Common myeloid progenitor, CD34-positive (primary cell): ENCODE data around the gene FARSA.
A peak's percentile ranks its signal among the peaks of the same experiment; 100 is the strongest.

Experiments used
- CTCF ChIA-PET: fragments of 350-600 bp; sonication (Branson Sonifier 250); formaldehyde crosslinking; loops from one replicate; lab custom pipeline; 2021; ENCODE audit warnings: antibody characterized with exemption; lab: Charles Lee
- POLR2A ChIA-PET: fragments of 350-600 bp; sonication (Branson Sonifier 250); formaldehyde crosslinking; loops from one replicate; lab custom pipeline; 2021; ENCODE audit warnings: antibody characterized with exemption; lab: Charles Lee
- DNase-seq, 3 donors: peaks; one replicate each; pipeline versions ENCODE4 v3.0.0 to v3.0.0-alpha.2; 2013
- H3K27ac ChIP-seq, 2 experiments: 1 replicate in 1 of 2; 2 replicates in 1 of 2; pipeline ENCODE4 v1.7.0; 2013; ENCODE audit warnings: inconsistent platforms in 2 of 2, low read length in 2 of 2, mild to moderate bottlenecking in 2 of 2, low read depth in 1 of 2, moderate library complexity in 1 of 2; ENCODE audit not compliant: severe bottlenecking in 2 of 2, insufficient read depth in 1 of 2, poor library complexity in 1 of 2
- H3K27me3 ChIP-seq, 5 experiments: replicated peaks in 2 of 5; 1 replicate in 3 of 5; 2 replicates in 2 of 5; pipeline versions ENCODE4 v1.6.1 to v1.7.0; 2013; ENCODE audit warnings: low read length in 4 of 5, mild to moderate bottlenecking in 2 of 5, moderate library complexity in 2 of 5, inconsistent platforms in 1 of 5; ENCODE audit not compliant: insufficient read depth in 5 of 5, control insufficient read depth in 4 of 5
- H3K36me3 ChIP-seq, 4 experiments: 1 replicate in 2 of 4; 2 replicates in 2 of 4; pipeline versions ENCODE4 v1.6.1 to v1.7.0; 2013; ENCODE audit warnings: low read length in 3 of 4, control low read depth in 1 of 4, mild to moderate bottlenecking in 1 of 4; ENCODE audit not compliant: control insufficient read depth in 4 of 4, insufficient read depth in 4 of 4
- H3K4me1 ChIP-seq, 4 experiments: 1 replicate in 3 of 4; 2 replicates in 1 of 4; pipeline versions ENCODE4 v1.6.1 to v1.7.1; 2013; ENCODE audit warnings: low read length in 3 of 4, mild to moderate bottlenecking in 3 of 4, control low read depth in 1 of 4, inconsistent platforms in 1 of 4, moderate library complexity in 1 of 4; ENCODE audit not compliant: control insufficient read depth in 4 of 4, insufficient read depth in 4 of 4; ENCODE audit errors: control extremely low read depth in 1 of 4
- H3K4me3 ChIP-seq, 7 experiments: 1 replicate in 4 of 7; 2 replicates in 3 of 7; pipeline versions ENCODE4 v1.5.1 to v1.7.0; 2013; ENCODE audit warnings: mild to moderate bottlenecking in 7 of 7, low read length in 6 of 7, moderate library complexity in 6 of 7, inconsistent platforms in 2 of 7, low read depth in 2 of 7, control low read depth in 1 of 7; ENCODE audit not compliant: insufficient read depth in 4 of 7, control insufficient read depth in 1 of 7; ENCODE audit errors: extremely low read depth in 1 of 7
- H3K9me3 ChIP-seq, 5 experiments: 1 replicate in 4 of 5; 2 replicates in 1 of 5; pipeline versions ENCODE4 v1.6.1 to v1.7.1; 2013; ENCODE audit warnings: low read length in 4 of 5, mild to moderate bottlenecking in 2 of 5, inconsistent platforms in 1 of 5, low read depth in 1 of 5, moderate library complexity in 1 of 5; ENCODE audit not compliant: control insufficient read depth in 4 of 5, insufficient read depth in 2 of 5; ENCODE audit errors: control extremely low read depth in 1 of 5
- WGBS: methylation state at CpG from one replicate; pipeline ENCODE4 v1.1.5; 2013; ENCODE audit not compliant: insufficient coverage; 5-methylcytosine and 5-hydroxymethylcytosine counted together

FARSA gene

GRCh38 chr19:12974301-12975220 lies 41.0 kb upstream of the FARSA start:
- Histone ChIP-seq H3K27ac (no peak overlapping the region), H3K4me1 (peaks cover 0 to 14% (median 10%) of the 10 kb centered on the region in 4 experiments), H3K27me3 (no peaks in the 10 kb centered on the region), H3K4me3 (no peak overlapping the region), H3K36me3 (no peaks in the 10 kb centered on the region), H3K9me3 (no peaks in the 10 kb centered on the region)
- CTCF ChIA-PET = interaction anchor here (0.7 to 10.6 kb wide), 6 partner anchors 8 to 118 kb away, joined by 3 to 154 read pairs (median 4); no protein-coding TSS in a partner anchor
- DNase-seq = no peak
- POLR2A ChIA-PET = interaction anchor here (0.5 to 0.6 kb wide), 2 partner anchors 14 to 103 kb away, joined by 3 to 5 read pairs; no protein-coding TSS in a partner anchor
- 57% methylated on average over 14 of the region's 19 CpGs for WGBS

- H3K9me3 ChIP-seq = no peaks in the 10 kb centered on the region
- peaks cover 0 to 19% (median 10%) of the 10 kb centered on the region in 4 experiments for H3K4me1 ChIP-seq
- no peak for DNase-seq
- H3K36me3 ChIP-seq = no peaks in the 10 kb centered on the region
- CTCF ChIA-PET = interaction anchor here (0.6 to 10.6 kb wide), 5 partner anchors 7 to 757 kb away, joined by 3 to 154 read pairs (median 4); no protein-coding TSS in a partner anchor
- no peak overlapping the region for H3K27ac ChIP-seq
- H3K27me3 ChIP-seq = no peaks in the 10 kb centered on the region
- H3K4me3 ChIP-seq = no peak overlapping the region
- 96% methylated on average over 16 of the region's 16 CpGs for WGBS
- POLR2A ChIA-PET = no interaction called here
These were observed 39.7 kb upstream of the FARSA start for GRCh38 chr19:12973236-12973635.

- Histone ChIP-seq H3K4me3 (no peak overlapping the region), H3K27me3 (no peaks in the 10 kb centered on the region), H3K9me3 (no peaks in the 10 kb centered on the region), H3K36me3 (no peaks in the 10 kb centered on the region), H3K4me1 (peaks cover 0 to 23% (median 11%) of the 10 kb centered on the region in 4 experiments), H3K27ac (no peak overlapping the region)
- WGBS = 95% methylated on average over 7 of the region's 7 CpGs
- CTCF ChIA-PET = interaction anchor here (10.6 kb wide), 1 partner anchor 123 kb away, joined by 154 read pairs; no protein-coding TSS in a partner anchor
- no peak for DNase-seq
- POLR2A ChIA-PET = no interaction called here
These were observed 36.7 kb upstream of the FARSA start for GRCh38 chr19:12970070-12970820.

DNA sequence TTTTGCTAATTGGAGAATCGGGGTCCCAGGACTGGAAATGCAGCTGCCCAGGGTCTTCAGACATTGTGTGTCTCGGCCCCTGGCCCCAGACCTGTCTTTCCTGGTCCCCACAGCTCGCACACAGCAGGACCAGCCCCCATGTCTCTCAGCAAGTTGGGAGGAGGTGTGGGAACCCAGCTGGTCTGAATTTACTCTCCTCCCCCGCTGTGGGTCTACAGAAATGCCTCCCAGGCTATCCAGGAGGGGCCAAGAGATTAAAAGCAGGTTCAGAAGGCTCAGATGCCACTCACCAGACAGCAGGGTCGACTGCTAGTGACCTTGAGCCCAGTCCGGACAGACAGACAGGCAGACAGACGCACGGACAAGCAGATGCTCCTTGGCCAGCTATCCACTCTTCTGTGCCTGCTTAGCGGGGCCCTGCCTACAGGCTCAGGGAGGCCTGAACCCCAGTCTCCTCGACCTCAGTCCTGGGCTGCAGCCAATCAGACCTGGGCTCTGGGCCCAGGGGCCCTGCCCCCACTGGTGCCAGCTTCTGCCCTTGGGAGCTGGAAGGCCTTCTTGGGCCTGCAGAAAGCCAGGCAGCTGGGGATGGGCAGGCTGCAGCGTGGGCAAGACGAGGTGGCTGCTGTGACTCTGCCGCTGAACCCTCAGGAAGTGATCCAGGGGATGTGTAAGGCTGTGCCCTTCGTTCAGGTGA lies 35.9 kb upstream of the FARSA start, which contains the start of gene DAND5:
TSS of gene DAND5 (plus strand) at position 285 of the 697 bp plus-strand sequence. CDS start at position 370, 85 bp downstream.
- Histone ChIP-seq H3K9me3 (no peaks in the 10 kb centered on the region), H3K36me3 (no peaks in the 10 kb centered on the region), H3K27me3 (no peaks in the 10 kb centered on the region), H3K4me1 (peaks cover 0 to 18% (median 7%) of the 10 kb centered on the region in 4 experiments), H3K27ac (no peak within 1 kb of the TSS), H3K4me3 (no peak within 1 kb of the TSS)
- DNase-seq = no peak
- ChIA-PET POLR2A (interaction anchor here (0.7 kb wide), 1 partner anchor 114 kb away, joined by 3 read pairs; no protein-coding TSS in a partner anchor), CTCF (interaction anchor here (0.7 to 0.8 kb wide), 2 partner anchors 61 to 125 kb away, joined by 3 read pairs; no protein-coding TSS in a partner anchor)
- WGBS = 72% methylated on average over 14 of the region's 14 CpGs

DNA sequence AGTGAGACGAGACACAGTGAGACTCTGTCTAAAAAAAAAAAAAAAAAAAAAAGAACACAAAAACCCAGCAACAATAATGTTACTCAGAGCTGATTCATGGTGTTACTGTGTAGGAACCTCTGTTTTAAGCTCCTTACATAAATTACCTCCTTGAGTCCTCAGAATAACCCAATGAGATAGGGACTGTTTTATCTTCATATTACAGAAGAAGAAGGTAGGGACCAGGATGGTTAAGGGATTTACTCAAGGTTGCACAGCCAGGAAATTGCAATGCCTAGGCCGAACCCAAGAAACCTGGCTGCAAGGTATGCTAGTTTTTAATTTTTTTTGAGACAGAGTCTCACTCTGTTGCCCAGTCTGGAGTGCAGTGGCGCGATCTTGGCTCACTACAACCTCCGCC lies 34.4 kb upstream of the FARSA start:
- H3K27ac ChIP-seq = no peak overlapping the region
- CTCF ChIA-PET = interaction anchor here (1.0 to 4.3 kb wide), 4 partner anchors 9 to 133 kb away, joined by 3 to 76 read pairs (median 4); no protein-coding TSS in a partner anchor
- no peaks in the 10 kb centered on the region for H3K9me3 ChIP-seq
- H3K27me3 ChIP-seq = no peaks in the 10 kb centered on the region
- POLR2A ChIA-PET = no interaction called here
- H3K4me3 ChIP-seq = no peak overlapping the region
- 100% methylated on average over 3 of the region's 5 CpGs for WGBS
- H3K4me1 ChIP-seq = peaks cover 0 to 15% (median 6%) of the 10 kb centered on the region in 4 experiments
- H3K36me3 ChIP-seq = no peaks in the 10 kb centered on the region
- no peak for DNase-seq

GRCh38 chr19:12965812-12966135 lies 32.3 kb upstream of the FARSA start:
- ChIA-PET CTCF (interaction anchor here (0.7 to 5.1 kb wide), 34 partner anchors 11 to 203 kb away, joined by 3 to 76 read pairs (median 4); partner anchors contain the start of genes CALR, DNASE2, GADD45GIP1 and IER2), POLR2A (interaction anchor here (0.9 to 1.3 kb wide), 4 partner anchors 10 to 134 kb away, joined by 3 to 8 read pairs (median 4); partner anchors contain the start of genes FARSA and RAD23A)
- peak overlapping the region in 5 of 7 experiments; percentile 62 to 87 (median 70) for H3K4me3 ChIP-seq
- DNase-seq = no peak
- no peak overlapping the region for H3K27ac ChIP-seq
- WGBS = 79% methylated on average over 5 of the region's 8 CpGs
- H3K27me3 ChIP-seq = no peaks in the 10 kb centered on the region
- H3K4me1 ChIP-seq = peaks cover 0 to 15% (median 6%) of the 10 kb centered on the region in 4 experiments
- H3K36me3 ChIP-seq = no peaks in the 10 kb centered on the region
- H3K9me3 ChIP-seq = no peaks in the 10 kb centered on the region
